Adipocyte (in vitro differentiated cells): ENCODE measurements around the gene TRIM40.
A peak's percentile ranks its signal among the peaks of the same experiment; 100 is the strongest.

ENCODE experiments used
- DNase-seq: peaks from one replicate; pipeline ENCODE4 v3.0.0-alpha.2; 2015; ENCODE audit warnings: low read depth
- H3K27me3 ChIP-seq: replicated peaks from 2 replicates; pipeline ENCODE4 v1.7.0; 2013; ENCODE audit warnings: mild to moderate bottlenecking, low read length, moderate library complexity; ENCODE audit not compliant: control insufficient read depth, insufficient read depth
- H3K36me3 ChIP-seq: 2 replicates; pipeline ENCODE4 v1.7.0; 2013; ENCODE audit warnings: low read length, mild to moderate bottlenecking, moderate library complexity; ENCODE audit not compliant: control insufficient read depth, insufficient read depth, severe bottlenecking
- H3K4me1 ChIP-seq: 2 replicates; pipeline ENCODE4 v1.7.0; 2013; ENCODE audit warnings: mild to moderate bottlenecking, low read length, moderate library complexity; ENCODE audit not compliant: control insufficient read depth, insufficient read depth
- H3K4me3 ChIP-seq: 2 replicates; pipeline ENCODE4 v1.7.0; 2013; ENCODE audit warnings: mild to moderate bottlenecking, low read length, moderate library complexity
- H3K9ac ChIP-seq: 2 replicates; pipeline ENCODE4 v1.7.0; 2013; ENCODE audit warnings: mild to moderate bottlenecking, low read length, moderate library complexity
- H3K9me3 ChIP-seq: 2 replicates; pipeline ENCODE4 v1.7.0; 2013; ENCODE audit warnings: mild to moderate bottlenecking, low read length, moderate library complexity; ENCODE audit not compliant: control insufficient read depth

TRIM40 gene

GRCh38 chr6:30169658-30170614, 34.0 kb downstream of the TRIM40 start:
- peaks cover 60% of the 10 kb centered on the region for H3K27me3 ChIP-seq
- DNase-seq, result peak; percentile 75
- H3K9ac ChIP-seq, result no peak overlapping the region
- no peaks in the 10 kb centered on the region for H3K4me1 ChIP-seq
- no peaks in the 10 kb centered on the region for H3K9me3 ChIP-seq
- H3K4me3 ChIP-seq, result no peak overlapping the region
- no peaks in the 10 kb centered on the region for H3K36me3 ChIP-seq

GRCh38 chr6:30171677-30172471, 35.9 kb downstream of the TRIM40 start:
- Histone ChIP-seq H3K27me3 (peaks cover 74% of the 10 kb centered on the region), H3K36me3 (no peaks in the 10 kb centered on the region), H3K4me1 (no peaks in the 10 kb centered on the region), H3K4me3 (peak overlapping the region; percentile 39), H3K9me3 (no peaks in the 10 kb centered on the region), H3K9ac (no peak overlapping the region)
- DNase-seq, result peak; percentile 19

GRCh38 chr6:30172681-30173080, 36.7 kb downstream of the TRIM40 start:
- no peaks in the 10 kb centered on the region for H3K4me1 ChIP-seq
- no peak overlapping the region for H3K4me3 ChIP-seq
- no peaks in the 10 kb centered on the region for H3K9me3 ChIP-seq
- H3K9ac ChIP-seq, result no peak overlapping the region
- peaks cover 71% of the 10 kb centered on the region for H3K27me3 ChIP-seq
- no peak for DNase-seq
- no peaks in the 10 kb centered on the region for H3K36me3 ChIP-seq

- Histone ChIP-seq H3K9ac (no peak overlapping the region), H3K9me3 (peaks cover 13% of the 10 kb centered on the region), H3K27me3 (peaks cover 49% of the 10 kb centered on the region), H3K4me3 (no peak overlapping the region), H3K36me3 (no peaks in the 10 kb centered on the region), H3K4me1 (no peaks in the 10 kb centered on the region)
- no peak for DNase-seq
Observed at GRCh38 chr6:30175765-30176164, 39.8 kb downstream of the TRIM40 start.

GRCh38 chr6:30178837-30179236, 42.9 kb downstream of the TRIM40 start:
- H3K36me3 ChIP-seq, result no peaks in the 10 kb centered on the region
- H3K27me3 ChIP-seq, result peaks cover 25% of the 10 kb centered on the region
- H3K9me3 ChIP-seq, result peaks cover 13% of the 10 kb centered on the region
- DNase-seq, result no peak
- H3K9ac ChIP-seq, result no peak overlapping the region
- no peak overlapping the region for H3K4me3 ChIP-seq
- H3K4me1 ChIP-seq, result no peaks in the 10 kb centered on the region

- Histone ChIP-seq H3K9ac (no peak overlapping the region), H3K4me1 (no peaks in the 10 kb centered on the region), H3K27me3 (peaks cover 18% of the 10 kb centered on the region), H3K9me3 (peaks cover 13% of the 10 kb centered on the region), H3K36me3 (peaks cover 4% of the 10 kb centered on the region), H3K4me3 (no peak overlapping the region)
- DNase-seq, result no peak
Observed at GRCh38 chr6:30180145-30180544, 44.2 kb downstream of the TRIM40 start.

GRCh38 chr6:30184417-30185031, 48.6 kb downstream of the TRIM40 start:
- Histone ChIP-seq H3K9me3 (peaks cover 7% of the 10 kb centered on the region), H3K4me1 (no peaks in the 10 kb centered on the region), H3K4me3 (no peak overlapping the region), H3K27me3 (no peaks in the 10 kb centered on the region), H3K36me3 (peaks cover 42% of the 10 kb centered on the region), H3K9ac (no peak overlapping the region)
- DNase-seq, result no peak

GRCh38 chr6:30185846-30186484, 50.0 kb downstream of the TRIM40 start:
- Histone ChIP-seq H3K36me3 (peaks cover 56% of the 10 kb centered on the region), H3K4me3 (no peak overlapping the region), H3K9ac (no peak overlapping the region), H3K27me3 (no peaks in the 10 kb centered on the region), H3K9me3 (no peaks in the 10 kb centered on the region), H3K4me1 (no peaks in the 10 kb centered on the region)
- no peak for DNase-seq

GRCh38 chr6:30188541-30188940, 52.6 kb downstream of the TRIM40 start:
- no peaks in the 10 kb centered on the region for H3K9me3 ChIP-seq
- H3K4me1 ChIP-seq, result no peaks in the 10 kb centered on the region
- H3K27me3 ChIP-seq, result no peaks in the 10 kb centered on the region
- H3K9ac ChIP-seq, result no peak overlapping the region
- DNase-seq, result no peak
- no peak overlapping the region for H3K4me3 ChIP-seq
- peaks cover 56% of the 10 kb centered on the region for H3K36me3 ChIP-seq

GRCh38 chr6:30192076-30192475, 56.1 kb downstream of the TRIM40 start:
- Histone ChIP-seq H3K36me3 (peaks cover 51% of the 10 kb centered on the region), H3K4me1 (peaks cover 5% of the 10 kb centered on the region), H3K4me3 (no peak overlapping the region), H3K9me3 (no peaks in the 10 kb centered on the region), H3K9ac (no peak overlapping the region), H3K27me3 (no peaks in the 10 kb centered on the region)
- no peak for DNase-seq
